B cell (primary cell): ENCODE results near the gene ACTR8.

Experiments used
- CTCF ChIP-seq: fragments of 200-600 bp; IDR thresholded peaks from one replicate; pipeline ENCODE4 v1.8.0; 2022; ENCODE audit warnings: antibody characterized with exemption, mild to moderate bottlenecking
- EZH2 ChIP-seq: IDR thresholded peaks from 2 replicates; pipeline ENCODE4 v1.6.1; 2012; ENCODE audit warnings: borderline replicate concordance, low read depth, mild to moderate bottlenecking, moderate library complexity, low read length; ENCODE audit not compliant: insufficient read depth, poor library complexity, severe bottlenecking

GRCh38 chr3:53843195-53844177 lies 38.5 kb downstream of the ACTR8 start:
- no peak for TF ChIP-seq CTCF
- no peak for TF ChIP-seq EZH2
